Prostate gland (tissue), 2 donors: ENCODE data around the gene TUBB2B. TPM values are rescaled to one million over a fixed set of nuclear protein-coding genes. Genes with fewer than 3 reads are reported as not detected.
"Not testable (repeated sequence)": the region's sequence is repeated elsewhere in the genome, so short reads cannot be mapped to it uniquely, and the experiment has no call there.

Source experiments
- DNase-seq: peaks from one replicate; pipeline ENCODE4 v3.0.0-alpha.2; 2019; ENCODE audit warnings: low spot score
- H3K27ac ChIP-seq, 2 donors: fragments of 200-600 bp; sonication (generic); 2 replicates each; pipeline ENCODE4 v1.5.1; 2017 to 2019
- H3K27me3 ChIP-seq: fragments of 200-600 bp; sonication (generic); replicated peaks from 2 replicates; pipeline ENCODE4 v1.5.1; 2019; ENCODE audit not compliant: insufficient read depth
- H3K36me3 ChIP-seq, 2 donors: fragments of 200-600 bp; sonication (generic); 1 replicate in 1 of 2; 2 replicates in 1 of 2; pipeline versions ENCODE4 v1.5.1 to v1.8.1; 2017 to 2019
- H3K4me1 ChIP-seq: fragments of 200-600 bp; sonication (generic); replicated peaks from 2 replicates; pipeline ENCODE4 v1.5.1; 2019
- H3K4me3 ChIP-seq, 2 donors: fragments of 200-600 bp; sonication (generic); 2 replicates each; pipeline ENCODE4 v1.5.1; 2017 to 2019
- H3K9me3 ChIP-seq: fragments of 200-600 bp; sonication (generic); 2 replicates; pipeline ENCODE4 v1.5.1; 2017
- POLR2A ChIP-seq: fragments of 450-650 bp; IDR thresholded peaks from one replicate; pipeline ENCODE4 v1.6.1; 2016; ENCODE audit warnings: antibody characterized with exemption, mild to moderate bottlenecking
- POLR2AphosphoS5 ChIP-seq: sonication (generic); formaldehyde crosslinking; IDR thresholded peaks from one replicate; pipeline ENCODE4 v1.6.1; 2017; ENCODE audit warnings: antibody characterized with exemption
- WGBS: methylation state at CpG from one replicate; pipeline ENCODE4 v1.1.5; 2018; 5-methylcytosine and 5-hydroxymethylcytosine counted together
- intact Hi-C: fragments of 100-400 bp; cut with DNase I; formaldehyde crosslinking; loops from one replicate; pipeline ENCODE4 v1.14.2; 2022
- total RNA-seq, 2 donors: library from RNA; depleted of rRNA; stranded (reverse); fragments of >200 nt; gene quantifications; one replicate each; pipeline ENCODE4 v1.1.0, GENCODE V29; 2016
- TF ChIP-seq, protein P1 (sequence below), 4 experiments: fragments of 200-600 bp in 2 of 4; fragments of 450-650 bp in 2 of 4; sonication (generic) in 2 of 4; IDR thresholded peaks; 1 replicate in 3 of 4; 2 replicates in 1 of 4; pipeline ENCODE4 v1.5.1; 2016 to 2019; ENCODE audit warnings: antibody characterized with exemption in 4 of 4, mild to moderate bottlenecking in 2 of 4, moderate library complexity in 2 of 4

TUBB2B gene
- total RNA-seq, 2 donors from 2014 or later = 3.9 to 4.5 TPM

DNA sequence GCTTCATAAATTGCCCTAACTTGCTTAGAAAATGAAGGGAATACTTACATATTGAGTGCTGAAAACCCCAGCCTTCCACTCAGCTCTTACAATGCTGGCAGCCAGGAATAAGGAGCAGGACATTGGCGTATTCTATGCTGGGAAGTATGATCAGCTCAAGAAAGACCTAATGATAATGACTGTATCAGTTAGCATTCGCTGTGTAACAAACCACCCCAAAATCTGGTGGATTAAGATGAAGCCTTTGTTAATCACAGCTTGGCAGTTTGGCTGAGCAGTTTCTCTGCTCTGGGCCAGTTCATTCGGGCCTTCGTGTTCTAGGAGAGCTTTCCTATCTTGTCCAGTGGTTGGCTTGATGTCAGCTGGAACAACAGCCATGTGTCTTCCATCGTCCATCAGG lies 36.7 kb downstream of the TUBB2B start:
- intact Hi-C loops = no loop called here

DNA sequence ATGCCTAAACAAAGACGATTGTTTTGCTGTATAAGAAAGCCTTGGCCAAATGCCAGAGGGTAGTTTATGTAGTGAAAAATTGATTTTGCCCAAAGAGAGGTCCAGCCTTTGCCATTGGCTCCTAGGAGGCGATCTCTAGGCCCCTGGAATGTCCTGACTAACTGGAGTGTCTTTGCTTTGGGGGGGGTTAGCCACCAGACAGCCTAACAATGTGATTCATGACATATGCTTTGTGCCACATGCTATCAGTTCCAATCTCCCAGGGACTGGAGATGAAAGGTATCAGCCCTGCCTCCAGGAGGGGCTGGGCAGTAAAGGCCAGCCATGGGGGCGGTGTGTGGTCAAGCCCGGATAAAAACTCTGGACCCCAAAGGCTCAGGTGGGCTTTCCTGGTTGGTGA lies 37.4 kb downstream of the TUBB2B start:
- Histone ChIP-seq H3K36me3 (no peaks in the 10 kb centered on the region), H3K4me3 (no peak overlapping the region), H3K27me3 (no peaks in the 10 kb centered on the region), H3K27ac (no peak overlapping the region), H3K4me1 (no peaks in the 10 kb centered on the region), H3K9me3 (no peaks in the 10 kb centered on the region)
- DNase-seq = no peak
- TF ChIP-seq POLR2AphosphoS5 (no peak), POLR2A (no peak)
- TF ChIP-seq, protein P1, sequence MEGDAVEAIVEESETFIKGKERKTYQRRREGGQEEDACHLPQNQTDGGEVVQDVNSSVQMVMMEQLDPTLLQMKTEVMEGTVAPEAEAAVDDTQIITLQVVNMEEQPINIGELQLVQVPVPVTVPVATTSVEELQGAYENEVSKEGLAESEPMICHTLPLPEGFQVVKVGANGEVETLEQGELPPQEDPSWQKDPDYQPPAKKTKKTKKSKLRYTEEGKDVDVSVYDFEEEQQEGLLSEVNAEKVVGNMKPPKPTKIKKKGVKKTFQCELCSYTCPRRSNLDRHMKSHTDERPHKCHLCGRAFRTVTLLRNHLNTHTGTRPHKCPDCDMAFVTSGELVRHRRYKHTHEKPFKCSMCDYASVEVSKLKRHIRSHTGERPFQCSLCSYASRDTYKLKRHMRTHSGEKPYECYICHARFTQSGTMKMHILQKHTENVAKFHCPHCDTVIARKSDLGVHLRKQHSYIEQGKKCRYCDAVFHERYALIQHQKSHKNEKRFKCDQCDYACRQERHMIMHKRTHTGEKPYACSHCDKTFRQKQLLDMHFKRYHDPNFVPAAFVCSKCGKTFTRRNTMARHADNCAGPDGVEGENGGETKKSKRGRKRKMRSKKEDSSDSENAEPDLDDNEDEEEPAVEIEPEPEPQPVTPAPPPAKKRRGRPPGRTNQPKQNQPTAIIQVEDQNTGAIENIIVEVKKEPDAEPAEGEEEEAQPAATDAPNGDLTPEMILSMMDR (IDR thresholded peaks at IDR 0.05) = no peak
- WGBS = 75% methylated on average over 4 of the region's 4 CpGs
- intact Hi-C loops = no loop called here

More for the DNA sequence above, 36.7 kb downstream of the TUBB2B start:
- Histone ChIP-seq H3K27me3 (no peaks in the 10 kb centered on the region), H3K36me3 (no peaks in the 10 kb centered on the region), H3K9me3 (no peaks in the 10 kb centered on the region), H3K4me1 (no peaks in the 10 kb centered on the region), H3K4me3 (no peak overlapping the region), H3K27ac (no peak overlapping the region)
- TF ChIP-seq, protein P1 (IDR thresholded peaks at IDR 0.05) = no peak
- no peak for TF ChIP-seq POLR2A
- no peak for DNase-seq
- 90% methylated on average over 5 of the region's 5 CpGs for WGBS

DNA sequence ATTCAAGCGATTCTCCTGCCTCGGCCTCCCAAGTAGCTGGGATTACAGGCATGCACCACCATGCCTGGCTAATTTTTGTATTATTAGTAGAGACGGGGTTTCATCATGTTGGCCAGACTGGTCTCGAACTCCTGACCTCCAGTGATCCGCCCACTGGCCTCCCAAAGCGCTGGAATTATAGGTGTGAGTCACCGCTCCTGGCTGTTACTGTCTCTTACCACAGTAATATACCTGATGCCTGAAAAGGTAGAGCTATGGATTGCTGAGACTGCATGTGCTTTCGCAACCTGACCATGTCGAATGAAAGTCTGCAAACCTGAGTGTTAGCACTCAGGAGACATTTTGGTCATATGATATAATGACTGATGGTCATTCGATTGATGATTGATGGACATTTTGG lies 38.3 kb downstream of the TUBB2B start:
- H3K27ac ChIP-seq, H3K4me1 ChIP-seq, H3K4me3 ChIP-seq, intact Hi-C loops, H3K36me3 ChIP-seq, H3K27me3 ChIP-seq, H3K9me3 ChIP-seq, DNase-seq: not testable (repeated sequence)
- WGBS = 96% methylated on average over 10 of the region's 10 CpGs

DNA sequence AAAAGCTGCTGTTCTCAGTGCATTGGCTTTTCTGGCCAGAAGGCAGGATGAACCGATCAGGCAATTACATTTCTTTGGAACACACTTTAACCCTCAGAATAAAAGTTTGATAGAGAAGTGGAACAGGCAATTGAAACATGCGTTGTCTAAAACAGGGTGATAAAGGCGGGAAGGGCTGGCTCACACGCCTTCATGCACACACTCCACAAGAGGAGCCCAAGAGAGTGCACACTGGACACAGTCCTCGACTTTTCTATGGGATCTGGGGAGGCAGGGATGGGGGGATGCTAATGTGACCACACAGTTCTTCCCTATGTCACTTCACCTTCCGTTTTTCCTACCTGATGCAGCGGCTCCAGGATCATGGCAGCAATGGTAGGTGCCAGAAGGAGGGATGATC lies 39.2 kb downstream of the TUBB2B start:
- Histone ChIP-seq H3K36me3 (no peaks in the 10 kb centered on the region), H3K9me3 (no peaks in the 10 kb centered on the region), H3K4me3 (no peak overlapping the region), H3K27me3 (no peaks in the 10 kb centered on the region), H3K27ac (no peak overlapping the region), H3K4me1 (no peaks in the 10 kb centered on the region)
- intact Hi-C loops = no loop called here
- 90% methylated on average over 7 of the region's 7 CpGs for WGBS
- TF ChIP-seq POLR2AphosphoS5 = no peak
- no peak for TF ChIP-seq POLR2A
- TF ChIP-seq, protein P1 (IDR thresholded peaks at IDR 0.05) = no peak
- no peak for DNase-seq

DNA sequence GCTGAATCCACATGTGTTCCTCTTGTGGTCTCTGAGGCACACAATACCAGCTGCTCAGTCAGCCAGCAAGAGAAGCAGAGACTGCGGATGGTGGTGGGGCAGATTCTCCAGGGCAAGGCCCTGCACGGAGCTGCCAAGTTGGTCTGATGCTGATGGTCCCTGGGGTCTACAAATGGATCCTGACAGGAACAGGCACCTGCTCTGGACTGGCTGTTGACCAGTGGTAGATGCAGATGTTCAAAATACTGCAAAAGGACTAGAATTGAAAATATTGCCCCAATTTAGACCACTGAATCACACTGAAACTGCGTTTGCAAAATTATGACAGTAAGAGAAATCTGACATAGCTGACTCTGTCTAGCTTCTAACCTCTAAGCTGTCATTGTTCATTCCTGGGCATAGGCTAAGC lies 40.5 kb downstream of the TUBB2B start:
- H3K4me3 ChIP-seq = no peak overlapping the region
- no peaks in the 10 kb centered on the region for H3K4me1 ChIP-seq
- no peak overlapping the region for H3K27ac ChIP-seq
- TF ChIP-seq, protein P1 (IDR thresholded peaks at IDR 0.05) = no peak
- no peak for TF ChIP-seq POLR2AphosphoS5
- TF ChIP-seq POLR2A = no peak
- H3K36me3 ChIP-seq = no peaks in the 10 kb centered on the region
- no peaks in the 10 kb centered on the region for H3K27me3 ChIP-seq
- 96% methylated on average over 3 of the region's 3 CpGs for WGBS
- H3K9me3 ChIP-seq = no peaks in the 10 kb centered on the region
- intact Hi-C loops = no loop called here
- DNase-seq = no peak
